Ishikawa (cell line): ENCODE results near the gene TMC6.

Experiments
- CEBPB ChIP-seq: IDR thresholded peaks from 2 replicates; pipeline ENCODE4 v1.6.1; 2012
- CREB1 ChIP-seq: IDR thresholded peaks from 2 replicates; pipeline ENCODE4 v1.6.1; 2012; ENCODE audit warnings: low read depth
- EGR1 ChIP-seq: IDR thresholded peaks from 2 replicates; pipeline ENCODE4 v1.6.1; 2012
- EP300 ChIP-seq: IDR thresholded peaks from 2 replicates; pipeline ENCODE4 v1.6.1; 2012; ENCODE audit warnings: borderline replicate concordance
- FOXM1 ChIP-seq: IDR thresholded peaks from 2 replicates; pipeline ENCODE4 v1.6.1; 2012; ENCODE audit warnings: low read depth, borderline replicate concordance
- MAX ChIP-seq: IDR thresholded peaks from 2 replicates; pipeline ENCODE4 v1.6.1; 2012
- NFIC ChIP-seq: IDR thresholded peaks from 2 replicates; pipeline ENCODE4 v1.6.1; 2012
- RAD21 ChIP-seq: IDR thresholded peaks from 2 replicates; pipeline ENCODE4 v1.6.1; 2012; ENCODE audit warnings: low read depth
- REST ChIP-seq: IDR thresholded peaks from 2 replicates; pipeline ENCODE4 v1.6.1; 2012; ENCODE audit warnings: low read depth, mild to moderate bottlenecking
- TAF1 ChIP-seq: IDR thresholded peaks from 2 replicates; pipeline ENCODE4 v1.6.1; 2012; ENCODE audit warnings: low read depth, mild to moderate bottlenecking
- TCF12 ChIP-seq: IDR thresholded peaks from 2 replicates; pipeline ENCODE4 v1.6.1; 2012; ENCODE audit warnings: low read depth
- TEAD4 ChIP-seq: IDR thresholded peaks from 2 replicates; pipeline ENCODE4 v1.6.1; 2012
- USF1 ChIP-seq: IDR thresholded peaks from 2 replicates; pipeline ENCODE4 v1.6.1; 2012
- YY1 ChIP-seq: IDR thresholded peaks from 2 replicates; pipeline ENCODE4 v1.6.1; 2012; ENCODE audit warnings: low read depth
- ZBTB7A ChIP-seq: IDR thresholded peaks from 2 replicates; pipeline ENCODE4 v1.6.1; 2012; ENCODE audit warnings: low read depth

TMC6 gene

GRCh38 chr17:78110363-78111015, 18.1 kb downstream of the TMC6 start:
- TF ChIP-seq FOXM1: no peak
- TF ChIP-seq CEBPB: no peak
- TF ChIP-seq RAD21: no peak
- TF ChIP-seq REST: no peak
- TF ChIP-seq TEAD4: no peak
- TF ChIP-seq NFIC: no peak
- TF ChIP-seq MAX: no peak
- no peak for TF ChIP-seq CREB1
- no peak for TF ChIP-seq USF1
- TF ChIP-seq EGR1: no peak
- TF ChIP-seq EP300: no peak
- TF ChIP-seq TAF1: no peak
- TF ChIP-seq TCF12: no peak
- TF ChIP-seq YY1: no peak

- TF ChIP-seq TCF12 (no peak), MAX (no peak), EP300 (no peak), REST (no peak), FOXM1 (no peak), USF1 (no peak), YY1 (no peak), TEAD4 (no peak), EGR1 (no peak)
These were observed 19.1 kb downstream of the TMC6 start for GRCh38 chr17:78109489-78109761.

GRCh38 chr17:78108726-78109488, 19.6 kb downstream of the TMC6 start:
- TF ChIP-seq CREB1 (no peak), TCF12 (no peak), RAD21 (no peak), EGR1 (no peak), TAF1 (no peak), FOXM1 (no peak), MAX (no peak), TEAD4 (no peak), CEBPB (no peak), REST (no peak), ZBTB7A (no peak), USF1 (no peak), NFIC (no peak), YY1 (no peak), EP300 (no peak)
